ENCODE results near the gene NEURL1.

NEURL1 gene

GRCh38 chr10:103566536-103566935, 73.0 kb downstream of the NEURL1 start:
- DNase-seq: no peak

- no peak for DNase-seq
Observed at GRCh38 chr10:103568505-103568904, 75.0 kb downstream of the NEURL1 start.

GRCh38 chr10:103569896-103570295, 76.4 kb downstream of the NEURL1 start:
- no peak for DNase-seq

- DNase-seq: no peak
Observed at GRCh38 chr10:103570844-103571655, 77.5 kb downstream of the NEURL1 start.

GRCh38 chr10:103571656-103571975, 78.1 kb downstream of the NEURL1 start:
- DNase-seq: no peak

- DNase-seq: no peak
Observed at GRCh38 chr10:103572347-103573204, 79.1 kb downstream of the NEURL1 start.

GRCh38 chr10:103573205-103573487, 79.6 kb downstream of the NEURL1 start:
- no peak for DNase-seq

- no peak for DNase-seq
Observed at GRCh38 chr10:103574097-103575061, 80.9 kb downstream of the NEURL1 start.

GRCh38 chr10:103575416-103576075, 82.0 kb downstream of the NEURL1 start:
- no peak for DNase-seq

- no peak for DNase-seq
Observed at GRCh38 chr10:103576076-103576471, 82.6 kb downstream of the NEURL1 start.

- peak in 2 of 3 experiments; percentile 39 to 73 for DNase-seq
Observed at GRCh38 chr10:103576862-103577261, 83.4 kb downstream of the NEURL1 start.

GRCh38 chr10:103578782-103579382, 85.4 kb downstream of the NEURL1 start:
- DNase-seq: peak in 1 of 3 experiments; percentile 7

- DNase-seq: no peak
Observed at GRCh38 chr10:103580011-103580410, 86.5 kb downstream of the NEURL1 start.

- no peak for DNase-seq
Observed at GRCh38 chr10:103580430-103580829, 86.9 kb downstream of the NEURL1 start.

- DNase-seq: no peak
Observed at GRCh38 chr10:103581499-103581898, 88.0 kb downstream of the NEURL1 start.

- no peak for DNase-seq
Observed at GRCh38 chr10:103582331-103583123, 89.0 kb downstream of the NEURL1 start.

GRCh38 chr10:103583871-103584215, 90.3 kb downstream of the NEURL1 start:
- no peak for DNase-seq

GRCh38 chr10:103584216-103585010, 90.9 kb downstream of the NEURL1 start:
- no peak for DNase-seq

GRCh38 chr10:103585011-103585405, 91.5 kb downstream of the NEURL1 start:
- no peak for DNase-seq

GRCh38 chr10:103587073-103587472, 93.6 kb downstream of the NEURL1 start:
- DNase-seq: no peak
